Renal cortical epithelial cell (primary cell): ENCODE measurements around the gene MYRIP. TPM values are rescaled to one million over a fixed set of nuclear protein-coding genes. Genes with fewer than 3 reads are reported as not detected.

ENCODE experiments used
- DNase-seq: peaks from one replicate; pipeline ENCODE4 v3.0.0-alpha.2; 2011; ENCODE audit warnings: low read depth
- total RNA-seq: library from RNA; depleted of rRNA; stranded (reverse); fragments of >200 nt; gene quantifications from 2 replicates; pipeline ENCODE4 v1.2.3, GENCODE V29; 2014

MYRIP gene
- total RNA-seq, 1 donor from 2014 or later = 0.35 TPM

DNA sequence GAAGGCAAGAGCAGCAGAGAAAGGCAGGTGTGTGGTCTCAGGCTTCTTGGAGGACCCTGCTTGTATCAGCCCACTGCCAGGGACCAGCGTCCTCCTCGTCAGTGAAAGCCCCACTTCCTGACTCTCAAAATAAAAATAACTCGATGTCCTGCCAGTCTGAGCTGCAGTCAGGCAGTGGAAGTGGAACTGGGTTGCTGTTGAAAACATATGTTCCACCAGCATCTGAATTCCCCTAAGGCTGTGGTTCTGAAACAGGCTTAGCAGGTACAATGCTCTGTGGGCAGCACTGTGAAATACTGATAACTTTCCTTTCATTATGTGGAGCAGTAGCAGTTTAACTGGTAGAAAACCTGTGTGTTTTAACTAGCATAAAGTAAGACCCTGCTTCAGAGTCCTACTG lies 378.5 kb downstream of the MYRIP start:
- no peak for DNase-seq

DNA sequence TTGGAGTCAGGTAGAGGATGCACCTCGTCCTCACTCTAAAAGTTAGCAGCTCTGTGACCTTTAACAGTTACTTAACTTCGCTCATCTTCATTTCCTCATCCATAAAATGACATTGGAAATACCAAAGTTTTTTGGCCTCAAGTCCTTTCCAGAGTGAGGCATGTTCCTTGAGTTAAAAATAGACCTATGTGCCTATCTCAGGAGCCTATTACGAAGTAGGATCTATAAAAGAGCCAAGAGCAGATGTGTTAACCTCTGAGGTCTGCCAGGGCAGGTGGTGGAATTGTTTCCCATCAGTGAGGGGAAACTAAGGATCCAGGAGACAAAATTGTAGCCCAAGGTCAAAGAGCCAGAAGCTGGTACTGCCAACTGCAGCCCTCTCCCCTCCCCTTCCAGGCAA lies 379.7 kb downstream of the MYRIP start:
- DNase-seq = no peak

DNA sequence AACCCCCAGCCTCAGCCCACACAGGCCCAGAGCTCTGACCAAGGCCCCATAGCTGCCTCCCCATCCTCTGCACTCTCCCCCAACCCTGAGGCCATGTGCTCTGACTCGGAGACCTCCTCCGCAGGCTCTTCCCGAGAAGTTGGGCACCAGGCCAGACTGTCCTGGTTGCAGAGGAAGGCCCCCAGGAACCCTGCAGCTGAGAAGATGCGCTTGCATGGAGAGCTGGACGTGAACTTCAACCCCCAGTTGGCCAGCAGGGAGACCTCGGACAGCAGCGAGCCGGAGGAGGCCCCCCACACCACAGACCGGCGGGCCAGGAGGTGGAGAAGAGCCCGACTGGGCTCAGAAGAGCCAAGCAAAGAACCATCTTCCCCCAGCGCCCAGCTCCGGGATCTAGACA lies 380.6 kb downstream of the MYRIP start:
- no peak for DNase-seq

GRCh38 chr3:40191251-40191650 lies 381.8 kb downstream of the MYRIP start:
- no peak for DNase-seq

DNA sequence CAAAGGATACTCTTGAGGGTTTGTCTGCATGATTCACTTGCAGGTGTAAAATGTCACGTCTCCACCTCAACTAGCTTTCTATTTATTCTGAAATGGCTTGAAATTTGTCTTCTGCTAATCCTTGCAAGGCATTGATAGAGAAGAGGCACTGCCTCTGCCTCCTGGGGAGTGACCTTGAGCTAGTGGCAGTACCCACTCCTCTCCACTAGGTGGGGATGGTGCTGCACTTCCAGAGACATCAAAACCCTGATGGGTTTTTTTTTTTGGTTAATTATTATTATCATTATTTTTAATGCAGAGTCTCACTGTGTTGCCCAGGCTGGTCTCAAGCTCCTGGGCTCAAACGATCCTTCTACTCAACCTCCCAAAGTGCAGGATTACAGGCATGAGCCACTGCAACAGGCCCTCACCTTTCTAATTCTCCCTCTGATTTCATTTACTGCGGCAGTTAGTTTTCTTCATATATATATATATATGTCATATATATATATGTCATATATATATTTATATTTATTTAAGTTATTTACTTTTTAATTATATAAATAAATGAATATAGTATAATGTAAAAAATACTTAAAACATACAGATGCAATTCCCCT lies 382.5 kb downstream of the MYRIP start:
- DNase-seq = peak; percentile 51

- DNase-seq = no peak
These were observed 383.2 kb downstream of the MYRIP start for GRCh38 chr3:40192628-40193027.

GRCh38 chr3:40196966-40197365 lies 387.6 kb downstream of the MYRIP start:
- no peak for DNase-seq

DNA sequence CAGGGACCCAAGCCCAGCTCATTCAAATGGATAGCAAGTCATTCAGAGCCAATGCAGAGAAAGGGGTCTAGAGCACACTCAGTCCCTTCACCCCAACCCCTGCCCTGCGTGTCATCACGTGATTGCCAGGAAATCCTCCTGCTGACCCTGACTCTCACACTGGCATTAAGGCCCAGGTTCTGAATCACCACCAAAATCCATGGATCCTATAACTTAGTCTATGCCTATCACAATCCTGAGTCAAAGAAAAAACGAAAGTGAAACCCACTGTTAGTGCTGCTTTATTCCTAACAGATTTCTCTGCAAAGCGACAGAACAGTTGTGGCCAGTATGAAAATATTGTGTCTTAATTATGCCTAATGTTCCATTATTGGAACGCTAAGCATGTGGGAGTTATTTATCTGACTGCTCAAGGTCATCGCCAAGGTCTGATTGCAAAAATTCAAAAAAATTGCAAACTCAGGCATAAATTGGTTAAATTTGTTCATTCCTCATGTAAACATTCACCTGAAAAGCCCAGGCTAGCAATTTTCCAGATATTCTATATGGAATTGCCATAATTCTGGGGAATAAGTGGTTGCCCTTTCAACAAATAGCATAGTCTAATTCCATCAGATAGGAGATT lies 391.4 kb downstream of the MYRIP start:
- DNase-seq = no peak

- no peak for DNase-seq
These were observed 392.4 kb downstream of the MYRIP start for GRCh38 chr3:40201770-40202169.

GRCh38 chr3:40206522-40206921 lies 397.1 kb downstream of the MYRIP start:
- DNase-seq = no peak

- no peak for DNase-seq
These were observed 398.4 kb downstream of the MYRIP start for GRCh38 chr3:40207796-40208195.

DNA sequence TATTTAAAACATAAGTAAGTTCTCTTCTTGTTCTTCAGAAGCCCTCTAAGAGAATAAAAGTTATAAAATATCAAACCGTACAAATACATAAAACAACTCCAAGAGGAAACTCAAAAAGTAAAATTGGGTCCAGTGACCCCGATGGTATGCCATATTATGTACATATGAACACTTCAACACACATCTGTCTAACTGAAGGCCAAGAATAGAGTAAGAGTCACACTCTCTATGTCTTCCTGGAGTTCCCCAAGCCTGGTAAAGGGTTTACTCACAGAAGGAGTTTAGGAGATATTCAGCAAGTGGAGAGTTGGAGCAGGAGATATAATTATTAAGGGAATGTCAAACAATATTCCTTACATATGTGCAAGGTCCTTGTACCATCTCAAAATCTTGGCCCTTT lies 398.8 kb downstream of the MYRIP start:
- no peak for DNase-seq

DNA sequence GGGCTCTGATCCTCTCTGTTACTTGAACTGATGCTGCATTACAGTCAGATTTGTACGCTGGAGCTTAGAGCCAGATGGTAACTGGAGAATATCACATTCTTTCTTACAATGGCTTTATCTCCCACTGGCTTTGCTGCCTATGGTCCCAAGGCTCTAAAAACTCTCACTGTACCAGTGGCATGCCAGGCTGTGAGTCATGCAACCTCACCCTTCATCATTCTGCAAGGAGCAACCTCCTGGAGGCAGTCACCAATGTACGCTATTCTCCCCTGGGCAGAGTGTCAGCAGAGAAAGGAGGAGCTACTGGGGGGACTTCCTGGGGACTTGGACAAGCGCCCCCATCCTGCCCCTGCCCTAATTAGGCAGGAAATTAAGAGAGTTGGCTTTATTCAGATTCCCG lies 402.2 kb downstream of the MYRIP start:
- peak; percentile 67 for DNase-seq

DNA sequence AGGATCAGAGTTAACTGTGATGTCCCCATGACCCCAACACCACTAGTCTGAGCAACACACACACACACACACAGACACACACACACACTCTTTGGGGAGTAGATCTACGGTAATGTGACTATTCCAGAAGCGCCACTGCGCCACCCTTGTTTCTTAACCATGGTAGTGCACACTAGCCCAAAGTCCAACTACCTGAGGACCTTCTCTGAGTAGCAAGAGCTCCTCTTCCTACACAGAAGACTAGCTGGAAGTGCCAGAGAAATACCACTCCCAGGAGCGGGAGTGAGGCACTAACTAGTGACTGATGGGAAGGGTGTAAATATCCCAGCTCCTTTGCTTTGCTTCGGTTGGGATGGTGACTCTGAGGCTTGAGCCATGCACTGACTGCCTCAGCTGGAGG lies 404.1 kb downstream of the MYRIP start:
- DNase-seq = no peak

- no peak for DNase-seq
These were observed 405.6 kb downstream of the MYRIP start for GRCh38 chr3:40215015-40215414.

DNA sequence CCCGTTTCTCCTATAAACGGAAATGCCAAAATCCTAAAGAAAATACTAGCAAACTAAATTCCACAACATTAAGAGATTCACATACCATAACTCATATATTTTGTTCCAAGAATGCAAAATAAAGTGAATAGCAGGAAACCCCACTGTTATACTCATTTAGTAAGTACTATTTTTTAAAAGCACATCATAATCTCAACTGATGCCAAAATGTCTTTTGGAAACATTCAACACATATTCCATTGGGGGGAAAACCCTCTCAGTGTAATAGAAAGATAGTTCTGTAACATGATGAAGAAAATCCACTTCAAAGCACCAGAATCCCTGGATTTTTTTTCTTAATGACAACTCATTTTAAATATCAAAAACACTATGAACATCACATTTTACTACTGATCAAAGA lies 407.1 kb downstream of the MYRIP start:
- no peak for DNase-seq

DNA sequence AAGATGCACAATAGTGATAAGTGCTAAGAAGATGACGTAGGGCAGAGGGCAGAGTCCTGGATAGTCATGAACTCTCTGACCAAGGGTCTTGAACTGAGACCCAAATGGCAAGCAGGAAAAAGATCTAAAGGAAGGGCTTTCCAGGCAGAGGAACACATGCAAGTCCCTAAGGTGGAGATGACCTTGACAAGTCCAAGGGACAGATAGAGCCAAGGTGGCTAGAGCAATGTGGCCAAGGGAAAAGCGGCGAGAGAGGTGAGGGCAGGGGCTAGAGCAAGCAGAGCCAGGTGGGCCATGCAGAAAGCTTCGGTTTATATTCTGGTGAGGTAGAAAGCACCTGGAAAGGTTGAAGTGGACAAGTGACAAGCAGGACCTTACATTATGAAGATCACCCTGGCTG lies 414.4 kb downstream of the MYRIP start:
- no peak for DNase-seq

DNA sequence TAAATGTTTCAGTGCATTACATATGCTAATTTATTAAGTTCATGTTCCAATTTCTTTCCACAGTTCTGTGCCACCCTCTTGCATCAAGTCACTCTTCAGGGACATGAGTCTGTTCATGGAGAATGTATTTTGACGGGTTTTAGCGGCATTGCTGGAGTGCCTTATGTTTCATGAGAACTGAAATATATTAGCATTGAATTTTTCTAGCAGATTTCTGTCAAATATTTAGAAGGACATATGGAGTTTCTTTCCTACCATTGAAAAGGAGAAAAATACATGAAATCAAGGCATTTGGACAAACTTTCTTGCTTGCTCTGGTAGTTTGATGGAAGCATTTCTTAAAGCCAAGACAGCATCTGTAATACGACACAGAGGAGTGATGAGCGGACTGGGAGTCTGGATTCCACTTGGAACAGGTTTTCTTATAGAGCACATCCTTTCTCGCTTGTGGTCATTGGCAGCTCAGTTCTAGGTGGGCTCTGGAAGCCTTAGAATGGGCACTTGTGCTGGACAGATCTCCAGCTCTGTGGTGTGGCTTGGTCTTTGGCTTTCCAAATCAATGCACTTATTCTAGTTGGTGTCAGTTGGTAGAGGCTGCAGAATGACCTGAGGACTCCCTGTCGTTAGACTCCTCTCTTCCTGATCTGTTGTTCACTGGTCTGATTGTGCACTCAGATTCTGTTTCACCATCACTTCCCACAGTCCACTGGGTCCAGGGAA lies 415.5 kb downstream of the MYRIP start:
- DNase-seq = no peak

DNA sequence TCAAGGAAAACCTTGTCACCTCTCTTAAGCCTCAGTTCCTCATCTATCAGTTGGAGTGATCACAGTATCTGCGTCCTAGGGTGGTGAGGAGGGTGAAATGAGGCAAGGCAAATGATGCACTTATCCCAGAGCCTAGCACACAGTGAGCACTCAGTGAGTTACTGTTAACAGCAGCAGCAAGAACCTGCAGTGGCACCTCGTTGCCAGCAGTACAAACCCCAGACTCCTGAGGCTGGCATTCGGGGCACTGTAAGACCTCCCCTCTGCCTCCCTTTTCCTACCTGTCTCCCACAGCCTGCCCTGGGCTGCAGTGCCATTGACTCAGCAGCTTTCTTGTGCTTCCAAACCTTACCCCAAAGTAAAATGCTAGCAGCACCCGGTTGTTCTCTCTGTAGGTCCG lies 417.2 kb downstream of the MYRIP start:
- no peak for DNase-seq

- no peak for DNase-seq
These were observed 419.5 kb downstream of the MYRIP start for GRCh38 chr3:40228792-40229350.

GRCh38 chr3:40229386-40229785 lies 420.0 kb downstream of the MYRIP start:
- no peak for DNase-seq

DNA sequence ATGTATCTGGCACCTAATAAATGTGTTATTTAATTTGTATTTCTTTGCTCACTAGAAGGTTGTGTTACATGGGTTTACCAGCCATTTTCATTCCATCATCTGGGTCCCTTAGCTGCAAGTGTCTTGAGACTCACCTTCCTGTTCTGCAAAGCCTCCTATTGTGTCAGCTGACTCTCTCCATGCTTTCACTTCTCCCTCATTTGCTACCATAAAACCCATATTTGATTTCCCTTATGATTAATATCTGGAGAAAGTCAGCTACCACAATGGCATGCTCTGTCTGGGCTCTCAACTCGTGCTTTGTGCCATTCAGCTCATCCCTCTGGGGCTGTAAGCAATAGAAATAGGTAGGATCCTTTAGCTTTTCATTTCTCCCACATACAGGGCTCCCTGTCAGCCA lies 420.6 kb downstream of the MYRIP start:
- DNase-seq = no peak

- DNase-seq = no peak
These were observed 421.0 kb downstream of the MYRIP start for GRCh38 chr3:40230382-40230781.
